ENCODE measurements around the gene LATS1.
"Not testable (repeated sequence)": the region's sequence is repeated elsewhere in the genome, so short reads cannot be mapped to it uniquely, and the experiment has no call there.

Gene LATS1

DNA sequence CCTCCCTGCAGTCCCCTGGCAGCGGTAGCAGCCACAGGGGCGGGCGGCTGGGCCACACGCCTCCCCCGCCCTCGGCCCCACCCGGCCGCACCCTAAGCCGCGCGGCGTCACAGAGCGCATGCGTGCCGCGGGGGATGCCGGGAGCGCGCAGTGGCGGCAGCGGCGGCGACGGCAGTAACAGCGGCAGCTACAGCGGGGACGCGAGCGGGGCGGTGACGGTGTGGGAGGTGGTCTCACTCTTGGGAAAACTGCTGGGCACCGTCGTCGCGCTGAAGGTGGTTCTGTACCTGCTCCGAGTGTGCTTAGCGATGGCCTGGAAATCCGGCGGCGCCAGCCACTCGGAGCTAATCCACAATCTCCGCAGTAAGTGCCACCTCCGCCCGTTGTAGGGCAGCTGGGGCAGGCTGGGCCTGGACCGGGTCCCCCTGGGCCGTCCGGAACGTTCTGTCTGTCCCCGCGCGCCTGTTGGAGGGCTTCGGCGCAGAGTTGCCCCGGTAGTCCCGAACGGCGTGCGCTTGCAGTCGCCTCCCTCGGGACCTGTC is 31.8 kb upstream of the LATS1 start, which contains the start of gene PCMT1:
Gene PCMT1, plus strand, starts transcription at position 148 of the 542 bp plus-strand sequence. Its CDS starts 161 bp downstream, at position 309.
- TF ChIP-seq JUND (IDR thresholded peaks at IDR 0.05; ENCODE audit: low read depth): no peak
- DNase-seq (ENCODE audit: low read depth in 1 of 2, low spot score in 1 of 2): peak; percentile 74 to 90
- in situ Hi-C loops (cut with HindIII; ENCODE audit: low pct_unique_long_range_greater_than_20kb, low sequenced_read_pairs): no loop called here

DNA sequence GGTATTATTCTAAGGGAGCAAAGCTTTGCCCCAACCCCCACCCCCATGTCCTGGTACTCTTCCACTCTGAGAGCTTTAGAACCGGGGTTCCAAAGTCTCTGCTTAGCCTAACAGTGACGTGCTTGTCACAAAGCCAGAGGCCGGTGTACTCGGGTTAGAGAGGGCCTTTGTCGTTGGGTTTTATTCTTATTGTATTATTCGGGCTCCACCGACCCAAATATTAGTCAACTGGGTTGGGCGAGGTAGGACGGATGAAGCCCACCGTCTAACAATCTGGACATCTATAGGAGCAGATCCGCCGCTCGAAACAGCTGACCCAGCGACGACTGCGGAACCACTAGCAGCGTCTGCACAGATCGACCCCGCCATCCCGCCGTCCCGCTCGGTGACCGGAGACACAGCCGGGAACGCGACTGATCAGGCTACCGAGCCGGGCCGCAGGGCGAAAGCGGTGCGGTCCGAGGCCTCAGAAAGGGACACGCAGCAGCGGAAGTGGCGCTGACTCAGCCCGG is 31.2 kb upstream of the LATS1 start:
- in situ Hi-C loops (cut with HindIII; ENCODE audit: low pct_unique_long_range_greater_than_20kb, low sequenced_read_pairs); DNase-seq (ENCODE audit: low read depth in 1 of 2, low spot score in 1 of 2): not testable (repeated sequence)

DNA sequence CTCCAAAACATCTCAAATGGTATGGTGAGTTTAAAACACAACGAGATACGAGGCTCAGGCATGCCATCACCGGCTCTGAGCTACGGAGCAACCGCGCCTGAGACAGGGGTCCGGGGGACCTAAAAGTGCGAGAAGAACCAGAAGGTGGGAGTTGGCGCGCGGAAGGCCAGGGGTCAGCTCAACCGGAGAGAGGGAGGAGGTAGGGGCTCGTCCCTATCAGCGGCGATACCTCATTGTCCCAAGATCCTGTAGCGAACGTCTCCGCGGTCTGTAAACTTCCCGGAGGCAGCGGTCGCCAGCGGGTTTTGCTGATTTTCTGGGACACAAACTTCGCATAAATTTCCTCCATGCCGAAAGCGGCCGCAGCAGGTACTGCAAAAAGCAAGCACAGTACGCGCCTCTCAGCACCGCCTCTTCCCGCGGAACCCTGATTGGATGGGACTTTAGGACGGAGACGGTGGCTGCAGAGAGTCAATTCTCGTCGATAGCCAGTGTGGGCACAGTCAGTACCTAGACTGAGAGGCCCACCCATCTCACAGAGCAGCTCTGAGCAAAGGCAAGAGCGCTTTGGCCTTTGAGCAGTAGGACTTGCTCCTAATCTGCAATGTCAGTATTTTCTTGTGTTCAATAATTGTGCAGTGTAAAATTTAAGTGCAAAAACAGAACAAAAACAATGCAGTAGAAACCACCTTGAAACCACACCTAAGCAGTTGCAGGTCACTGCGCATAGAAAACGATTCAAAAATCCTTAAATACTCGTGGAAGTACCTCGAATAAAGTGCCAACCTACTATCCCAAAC is 28.4 kb upstream of the LATS1 start, which contains the start of gene NUP43:
Gene NUP43, minus strand, starts transcription at position 383 of the 800 bp plus-strand sequence. Its CDS starts 34 bp downstream, at position 349.
- in situ Hi-C loops (cut with HindIII; ENCODE audit: low pct_unique_long_range_greater_than_20kb, low sequenced_read_pairs): no loop called here
- peak; percentile 73 to 96 for DNase-seq (ENCODE audit: low read depth in 1 of 2, low spot score in 1 of 2)
- TF ChIP-seq JUND (IDR thresholded peaks at IDR 0.05; ENCODE audit: low read depth): no peak

DNA sequence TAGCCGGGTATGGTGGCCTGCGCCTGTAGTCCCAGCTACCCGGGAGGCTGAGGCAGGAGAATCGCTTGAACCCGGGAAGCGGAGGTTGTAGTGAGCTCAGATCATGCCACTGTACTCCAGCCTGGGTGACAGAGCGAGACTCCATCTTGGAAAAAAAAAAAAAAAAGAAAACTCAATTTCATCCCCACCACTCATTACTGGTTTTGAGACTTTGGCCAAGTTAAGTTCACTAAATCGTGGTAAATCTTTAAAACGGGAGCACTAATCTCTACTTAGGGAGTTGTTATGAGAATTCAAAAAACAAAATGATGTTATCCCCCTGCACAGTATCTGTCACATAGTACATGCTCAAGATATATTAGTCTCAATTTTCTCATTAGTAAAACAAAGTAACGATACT is 27.4 kb upstream of the LATS1 start:
- in situ Hi-C loops (cut with HindIII; ENCODE audit: low pct_unique_long_range_greater_than_20kb, low sequenced_read_pairs); DNase-seq (ENCODE audit: low read depth in 1 of 2, low spot score in 1 of 2): not testable (repeated sequence)

DNA sequence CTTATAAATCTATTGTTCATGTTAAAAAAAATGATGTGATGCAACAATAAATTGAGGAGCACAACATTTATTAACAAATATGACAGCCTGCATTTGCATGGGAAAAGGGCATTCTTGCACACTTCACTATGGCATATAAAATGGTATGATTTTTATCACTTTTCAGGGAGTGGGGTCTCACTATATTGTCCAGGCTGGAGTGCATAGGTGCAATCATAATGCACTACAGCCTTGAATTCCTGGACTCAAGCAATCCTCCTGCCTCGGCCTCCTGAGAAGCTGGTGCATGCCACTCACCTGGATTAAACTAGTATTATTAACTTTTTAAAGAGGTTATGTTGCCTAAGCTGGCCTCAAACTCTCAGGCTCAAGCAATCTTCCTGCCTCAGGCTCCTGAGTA is 17.0 kb upstream of the LATS1 start:
- no peak for DNase-seq (ENCODE audit: low read depth in 1 of 2, low spot score in 1 of 2)
- in situ Hi-C loops (cut with HindIII; ENCODE audit: low pct_unique_long_range_greater_than_20kb, low sequenced_read_pairs): no loop called here
- TF ChIP-seq JUND (IDR thresholded peaks at IDR 0.05; ENCODE audit: low read depth): no peak

DNA sequence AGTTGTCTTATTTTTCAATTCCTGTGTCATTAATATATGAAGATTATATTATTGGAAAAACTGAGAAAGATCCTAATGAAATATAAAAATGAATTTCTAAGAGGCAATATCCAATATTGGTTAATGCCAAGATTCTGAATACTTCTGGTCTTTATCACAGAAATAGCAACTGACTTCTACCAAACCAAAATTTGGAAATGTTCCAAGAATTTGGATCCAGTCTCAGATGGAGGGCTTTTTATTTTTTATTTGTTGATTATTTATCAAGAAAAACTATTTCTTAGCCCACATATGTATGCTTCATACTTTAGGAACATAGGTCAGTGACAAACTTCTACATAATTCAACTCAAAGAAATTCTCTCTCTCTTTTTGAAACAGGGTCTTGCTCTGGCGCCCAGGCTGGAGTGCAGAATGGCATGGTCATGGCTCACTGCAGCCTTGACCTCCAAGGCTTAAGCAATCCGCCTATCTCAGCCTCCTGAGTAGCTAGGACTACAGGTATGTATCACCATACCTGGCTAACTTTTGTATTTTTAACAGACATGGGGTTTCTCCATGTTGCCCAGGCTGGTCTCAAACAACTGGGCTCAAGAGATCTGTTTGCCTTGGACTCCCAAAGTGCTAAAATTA is 15.3 kb upstream of the LATS1 start:
- TF ChIP-seq JUND (IDR thresholded peaks at IDR 0.05; ENCODE audit: low read depth): no peak
- DNase-seq (ENCODE audit: low read depth in 1 of 2, low spot score in 1 of 2): no peak
- in situ Hi-C loops (cut with HindIII; ENCODE audit: low pct_unique_long_range_greater_than_20kb, low sequenced_read_pairs): no loop called here

DNA sequence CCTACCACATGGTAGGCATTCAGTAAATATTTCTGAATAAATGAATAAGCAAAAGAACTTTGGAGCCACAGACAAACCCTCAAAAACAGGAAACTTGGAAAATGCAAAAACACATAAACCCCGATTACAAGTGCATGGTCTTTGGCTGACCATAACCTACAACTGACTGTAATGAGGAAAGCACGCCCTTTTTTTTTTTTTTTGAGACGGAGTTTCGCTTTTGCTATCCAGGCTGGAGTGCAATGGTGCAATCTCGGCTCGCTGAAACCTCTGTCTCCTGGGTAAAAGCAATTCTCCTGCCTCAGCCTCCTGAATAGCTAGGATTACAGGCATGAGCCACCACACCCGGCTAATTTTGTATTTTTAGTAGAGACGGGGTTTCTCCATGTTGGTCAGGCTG is 11.9 kb upstream of the LATS1 start:
- in situ Hi-C loops (cut with HindIII; ENCODE audit: low pct_unique_long_range_greater_than_20kb, low sequenced_read_pairs): no loop called here
- no peak for TF ChIP-seq JUND (IDR thresholded peaks at IDR 0.05; ENCODE audit: low read depth)
- DNase-seq (ENCODE audit: low read depth in 1 of 2, low spot score in 1 of 2): no peak

DNA sequence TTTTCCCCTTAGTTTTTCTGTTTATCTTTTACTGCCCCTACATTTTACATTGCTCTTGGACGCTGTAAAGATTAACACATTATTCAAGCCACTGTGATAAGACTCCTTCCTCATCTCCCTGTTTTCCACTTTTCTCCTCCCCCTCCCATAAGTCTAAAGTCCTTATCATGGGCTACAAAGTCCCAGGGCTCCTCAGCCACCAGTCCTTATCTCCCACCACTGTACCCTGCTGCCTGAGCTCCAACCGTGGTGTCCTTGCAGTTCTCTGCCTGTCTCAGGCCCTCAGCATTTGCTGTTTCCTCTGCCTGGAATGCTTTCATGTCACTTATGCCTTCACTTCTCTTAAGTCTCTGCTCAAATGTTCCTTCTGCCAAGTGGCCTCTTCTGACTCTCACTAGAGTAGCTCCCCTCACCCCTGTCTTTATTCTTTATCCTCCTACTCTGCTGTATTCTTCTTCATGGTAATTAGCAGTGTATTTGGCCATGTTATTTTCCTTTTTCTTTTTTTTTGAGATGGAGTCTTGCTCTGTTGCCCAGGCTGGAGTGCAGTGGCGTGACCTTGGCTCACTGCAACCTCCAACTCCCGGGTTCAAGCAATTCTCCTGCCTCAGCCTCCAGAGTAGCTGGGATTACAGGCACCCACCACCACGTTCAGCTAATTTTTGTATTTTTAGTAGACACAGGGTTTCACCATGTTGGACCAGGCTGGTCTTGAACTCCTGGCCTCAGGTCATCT is 10.8 kb upstream of the LATS1 start:
- no peak for TF ChIP-seq JUND (IDR thresholded peaks at IDR 0.05; ENCODE audit: low read depth)
- in situ Hi-C loops (cut with HindIII; ENCODE audit: low pct_unique_long_range_greater_than_20kb, low sequenced_read_pairs): no loop called here
- no peak for DNase-seq (ENCODE audit: low read depth in 1 of 2, low spot score in 1 of 2)

DNA sequence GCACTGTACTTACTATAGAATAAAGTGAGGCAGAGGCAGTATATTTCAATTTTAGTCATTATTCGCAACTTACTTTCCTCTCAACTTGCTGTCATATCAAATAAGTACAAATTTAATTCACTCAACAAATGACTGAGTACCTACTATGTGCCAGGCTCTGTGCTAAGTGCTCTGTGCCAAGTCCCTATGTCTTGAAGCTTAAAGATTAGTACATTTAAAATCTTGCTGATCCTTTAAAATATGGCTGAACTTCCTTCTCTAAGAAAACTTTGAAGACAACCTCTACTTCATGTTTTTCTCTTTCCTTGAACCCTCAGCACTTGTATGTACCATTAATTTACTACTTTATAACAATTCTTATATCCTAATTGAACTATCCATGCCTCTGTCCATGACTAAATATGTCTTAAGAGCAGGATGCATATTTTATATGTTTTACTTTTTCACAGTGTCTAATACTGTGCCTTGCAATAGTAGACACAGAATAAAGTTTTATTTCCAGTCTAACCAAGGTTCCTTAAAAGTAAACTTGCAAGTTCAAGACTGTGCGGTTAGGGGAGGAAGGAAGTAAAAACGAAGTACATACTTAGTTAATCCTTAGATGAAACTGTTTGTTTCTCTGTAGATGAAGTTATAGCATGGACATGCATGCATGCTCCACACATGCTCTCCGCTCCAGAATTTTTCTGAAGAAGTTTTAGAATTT is 10.0 kb upstream of the LATS1 start:
- in situ Hi-C loops (cut with HindIII; ENCODE audit: low pct_unique_long_range_greater_than_20kb, low sequenced_read_pairs): no loop called here
- no peak for TF ChIP-seq JUND (IDR thresholded peaks at IDR 0.05; ENCODE audit: low read depth)
- DNase-seq (ENCODE audit: low read depth in 1 of 2, low spot score in 1 of 2): no peak

DNA sequence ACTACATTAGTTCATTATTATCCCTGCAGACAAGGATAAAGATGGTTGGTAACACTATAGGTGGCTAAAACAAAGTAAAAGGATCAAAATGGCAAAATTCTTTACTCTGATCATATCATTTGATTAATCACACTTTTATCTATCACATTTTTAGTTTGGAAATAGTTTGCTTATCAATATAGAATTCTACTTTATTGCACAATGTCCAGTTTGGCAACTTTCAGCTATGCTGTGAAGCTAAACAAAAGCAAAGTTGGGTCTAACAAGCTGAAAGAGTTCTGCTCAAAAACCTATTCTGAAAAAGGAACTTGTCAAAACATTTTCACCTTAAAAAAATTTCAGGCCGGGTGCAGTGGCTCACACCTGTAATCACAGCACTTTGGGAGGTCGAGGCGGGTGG is 7.9 kb upstream of the LATS1 start:
- no peak for TF ChIP-seq JUND (IDR thresholded peaks at IDR 0.05; ENCODE audit: low read depth)
- no peak for DNase-seq (ENCODE audit: low read depth in 1 of 2, low spot score in 1 of 2)
- in situ Hi-C loops (cut with HindIII; ENCODE audit: low pct_unique_long_range_greater_than_20kb, low sequenced_read_pairs): no loop called here

DNA sequence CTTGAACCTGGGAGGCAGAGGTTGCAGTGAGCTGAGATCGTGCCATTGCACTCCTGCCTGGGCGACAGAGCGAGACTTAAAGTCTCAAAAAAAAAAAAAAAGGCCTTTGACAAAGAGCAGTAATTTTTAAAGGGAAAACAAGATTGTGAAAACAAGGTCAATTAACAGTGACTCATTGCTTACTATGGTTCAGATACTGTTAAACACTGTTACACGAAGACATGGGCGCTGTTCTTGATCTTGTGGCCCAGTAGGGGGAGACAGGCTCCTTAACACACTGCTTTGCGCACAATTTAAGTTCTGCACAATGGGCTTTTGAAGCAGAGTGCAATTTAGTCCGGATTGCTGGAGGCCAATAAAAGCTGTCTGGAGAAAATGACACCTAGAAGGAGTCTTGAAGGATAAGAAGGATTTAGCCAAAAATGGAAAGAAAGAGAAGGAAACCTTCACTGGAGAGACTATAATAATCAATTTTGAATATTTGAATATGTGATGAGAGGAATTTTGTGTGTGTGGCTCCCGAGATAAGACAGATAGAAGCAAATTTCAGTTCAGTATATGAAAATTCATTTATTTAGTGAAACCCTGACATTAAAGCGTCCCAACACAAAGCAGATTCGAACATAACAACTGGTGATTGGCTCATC is 6.0 kb upstream of the LATS1 start:
- TF ChIP-seq JUND (IDR thresholded peaks at IDR 0.05; ENCODE audit: low read depth): no peak
- peak in 1 of 2 experiments; percentile 62 for DNase-seq (ENCODE audit: low read depth in 1 of 2, low spot score in 1 of 2)
- in situ Hi-C loops (cut with HindIII; ENCODE audit: low pct_unique_long_range_greater_than_20kb, low sequenced_read_pairs): no loop called here

All from T47D (cell line).